ENCODE results near the gene TMF1.

Gene TMF1

GRCh38 chr3:69079269-69080159 lies 27.4 kb upstream of the TMF1 start:
- DNase-seq (ENCODE audit: low read depth): no peak

- DNase-seq (ENCODE audit: low read depth): no peak
Observed at GRCh38 chr3:69072928-69073327, 20.8 kb upstream of the TMF1 start.

GRCh38 chr3:69066121-69066520 lies 14.0 kb upstream of the TMF1 start:
- DNase-seq (ENCODE audit: low read depth): no peak

GRCh38 chr3:69065318-69065964 lies 13.3 kb upstream of the TMF1 start:
- DNase-seq (ENCODE audit: low read depth): no peak

GRCh38 chr3:69063636-69064035 lies 11.5 kb upstream of the TMF1 start:
- no peak for DNase-seq (ENCODE audit: low read depth)

GRCh38 chr3:69059688-69060087 lies 7.6 kb upstream of the TMF1 start:
- no peak for DNase-seq (ENCODE audit: low read depth)

- DNase-seq (ENCODE audit: low read depth): no peak
Observed at GRCh38 chr3:69058947-69059224, 6.8 kb upstream of the TMF1 start.

GRCh38 chr3:69058180-69058946 lies 6.2 kb upstream of the TMF1 start:
- DNase-seq (ENCODE audit: low read depth): no peak

GRCh38 chr3:69052472-69052898 lies 352 bp upstream of the TMF1 start:
- DNase-seq (ENCODE audit: low read depth): no peak

- DNase-seq (ENCODE audit: low read depth): no peak
Observed at GRCh38 chr3:69048990-69049389, 3.1 kb downstream of the TMF1 start.

- DNase-seq (ENCODE audit: low read depth): peak; percentile 34
Observed at GRCh38 chr3:69044608-69045007, 7.5 kb downstream of the TMF1 start.

GRCh38 chr3:69033470-69033869 lies 18.7 kb downstream of the TMF1 start:
- peak; percentile 93 for DNase-seq (ENCODE audit: low read depth)

GRCh38 chr3:69032737-69033136 lies 19.4 kb downstream of the TMF1 start:
- DNase-seq (ENCODE audit: low read depth): no peak

- DNase-seq (ENCODE audit: low read depth): peak; percentile 81
Observed at GRCh38 chr3:69032142-69032541, 20.0 kb downstream of the TMF1 start.

GRCh38 chr3:69031635-69032034 lies 20.5 kb downstream of the TMF1 start:
- DNase-seq (ENCODE audit: low read depth): peak; percentile 61

- DNase-seq (ENCODE audit: low read depth): no peak
Observed at GRCh38 chr3:69020857-69021256, 31.3 kb downstream of the TMF1 start.

- peak; percentile 7 for DNase-seq (ENCODE audit: low read depth)
Observed at GRCh38 chr3:69020424-69020823, 31.7 kb downstream of the TMF1 start.

GRCh38 chr3:69016901-69017300 lies 35.2 kb downstream of the TMF1 start:
- DNase-seq (ENCODE audit: low read depth): no peak

GRCh38 chr3:69016102-69016501 lies 36.0 kb downstream of the TMF1 start:
- DNase-seq (ENCODE audit: low read depth): no peak

- no peak for DNase-seq (ENCODE audit: low read depth)
Observed at GRCh38 chr3:69014022-69014580, 38.0 kb downstream of the TMF1 start.

GRCh38 chr3:69013253-69014021 lies 38.7 kb downstream of the TMF1 start, which contains the start of gene EOGT:
Gene EOGT (minus strand): TSS chr3:69013684. CDS start chr3:69009846, 3,838 bp downstream.
- peak; percentile 80 for DNase-seq (ENCODE audit: low read depth)

- no peak for DNase-seq (ENCODE audit: low read depth)
Observed at GRCh38 chr3:69012800-69013252, 39.3 kb downstream of the TMF1 start.
